HUES6 (cell line): ENCODE data around the gene ATP6AP2.

ENCODE experiments used
- H3K27ac ChIP-seq: 2 replicates; pipeline ENCODE4 v1.7.0; 2013; ENCODE audit warnings: low read depth, mild to moderate bottlenecking, low read length, inconsistent platforms
- H3K27me3 ChIP-seq: 2 replicates; pipeline ENCODE4 v1.6.1; 2013; ENCODE audit warnings: low read length; ENCODE audit not compliant: control insufficient read depth, insufficient read depth
- H3K36me3 ChIP-seq: 2 replicates; pipeline ENCODE4 v1.6.1; 2013; ENCODE audit warnings: low read length; ENCODE audit not compliant: control insufficient read depth, insufficient read depth
- H3K4me1 ChIP-seq: 2 replicates; pipeline ENCODE4 v1.6.1; 2013; ENCODE audit warnings: low read length; ENCODE audit not compliant: control insufficient read depth, insufficient read depth
- H3K4me3 ChIP-seq: 2 replicates; pipeline ENCODE4 v1.5.1; 2013; ENCODE audit warnings: low read depth, low read length
- H3K9ac ChIP-seq: one replicate; pipeline ENCODE4 v1.6.1; 2013; ENCODE audit warnings: mild to moderate bottlenecking, low read length
- H3K9me3 ChIP-seq: 2 replicates; pipeline ENCODE4 v1.6.1; 2013; ENCODE audit warnings: low read depth, low read length; ENCODE audit not compliant: control insufficient read depth, insufficient read depth

The ATP6AP2 gene

GRCh38 chrX:40644176-40644575 lies 63.4 kb downstream of the ATP6AP2 start:
- H3K9ac ChIP-seq = no peak overlapping the region

GRCh38 chrX:40644821-40645358 lies 64.1 kb downstream of the ATP6AP2 start:
- Histone ChIP-seq H3K36me3 (peaks cover 21% of the 10 kb centered on the region), H3K4me3 (no peak overlapping the region; the same call in 1 of the 2 replicates), H3K27me3 (no peaks in the 10 kb centered on the region), H3K9me3 (peaks cover 4% of the 10 kb centered on the region; the same call in 1 of the 2 replicates), H3K9ac (no peak overlapping the region), H3K4me1 (peaks cover 11% of the 10 kb centered on the region; the same call in 1 of the 2 replicates), H3K27ac (no peak overlapping the region)

More at GRCh38 chrX:40644176-40644575, 63.4 kb downstream of the ATP6AP2 start:
- Histone ChIP-seq H3K9me3 (peaks cover 4% of the 10 kb centered on the region; the same call in 1 of the 2 replicates), H3K27me3 (no peaks in the 10 kb centered on the region), H3K4me1 (peaks cover 11% of the 10 kb centered on the region; the same call in 1 of the 2 replicates), H3K36me3 (peaks cover 21% of the 10 kb centered on the region), H3K27ac (no peak overlapping the region), H3K4me3 (no peak overlapping the region)

- Histone ChIP-seq H3K27me3 (no peaks in the 10 kb centered on the region), H3K4me3 (peak overlapping the region; percentile 82), H3K4me1 (peaks cover 11% of the 10 kb centered on the region; the same call in 1 of the 2 replicates), H3K9me3 (peaks cover 4% of the 10 kb centered on the region; the same call in 1 of the 2 replicates), H3K36me3 (peaks cover 24% of the 10 kb centered on the region), H3K9ac (peak overlapping the region; percentile 74), H3K27ac (no peak overlapping the region; the same call in 1 of the 2 replicates)
These were observed 65.9 kb downstream of the ATP6AP2 start for GRCh38 chrX:40646489-40647306.

- Histone ChIP-seq H3K27ac (no peak within 1 kb of the TSS; the same call in 1 of the 2 replicates), H3K9me3 (peaks cover 4% of the 10 kb centered on the region; the same call in 1 of the 2 replicates), H3K36me3 (peaks cover 25% of the 10 kb centered on the region; the same call in 1 of the 2 replicates), H3K9ac (peak within 1 kb of the TSS; percentile 74), H3K4me3 (peak within 1 kb of the TSS; percentile 82), H3K4me1 (peaks cover 11% of the 10 kb centered on the region; the same call in 1 of the 2 replicates), H3K27me3 (no peaks in the 10 kb centered on the region)
These were observed 66.8 kb downstream of the ATP6AP2 start, which contains the start of gene CXorf38 for GRCh38 chrX:40647307-40648197. Gene CXorf38 (minus strand): TSS chrX:40647561. CDS start chrX:40647520, 41 bp downstream.

GRCh38 chrX:40651620-40652223 lies 71.0 kb downstream of the ATP6AP2 start:
- Histone ChIP-seq H3K9ac (no peak overlapping the region), H3K36me3 (peaks cover 53% of the 10 kb centered on the region), H3K27ac (no peak overlapping the region), H3K4me1 (no peaks in the 10 kb centered on the region), H3K27me3 (no peaks in the 10 kb centered on the region), H3K4me3 (no peak overlapping the region), H3K9me3 (peaks cover 5% of the 10 kb centered on the region; the same call in 1 of the 2 replicates)

GRCh38 chrX:40652664-40653063 lies 71.9 kb downstream of the ATP6AP2 start:
- peaks cover 5% of the 10 kb centered on the region; the same call in 1 of the 2 replicates for H3K9me3 ChIP-seq
- peaks cover 62% of the 10 kb centered on the region for H3K36me3 ChIP-seq
- H3K4me3 ChIP-seq = no peak overlapping the region
- H3K27ac ChIP-seq = no peak overlapping the region
- H3K9ac ChIP-seq = no peak overlapping the region
- H3K27me3 ChIP-seq = no peaks in the 10 kb centered on the region
- H3K4me1 ChIP-seq = no peaks in the 10 kb centered on the region

GRCh38 chrX:40653535-40653934 lies 72.8 kb downstream of the ATP6AP2 start:
- H3K4me3 ChIP-seq = no peak overlapping the region
- H3K27me3 ChIP-seq = no peaks in the 10 kb centered on the region
- peaks cover 69% of the 10 kb centered on the region for H3K36me3 ChIP-seq
- H3K9me3 ChIP-seq = peaks cover 5% of the 10 kb centered on the region; the same call in 1 of the 2 replicates
- no peak overlapping the region for H3K27ac ChIP-seq
- no peak overlapping the region for H3K9ac ChIP-seq
- no peaks in the 10 kb centered on the region for H3K4me1 ChIP-seq
